Measurements from ENCODE around the gene CFAP210.

DNA sequence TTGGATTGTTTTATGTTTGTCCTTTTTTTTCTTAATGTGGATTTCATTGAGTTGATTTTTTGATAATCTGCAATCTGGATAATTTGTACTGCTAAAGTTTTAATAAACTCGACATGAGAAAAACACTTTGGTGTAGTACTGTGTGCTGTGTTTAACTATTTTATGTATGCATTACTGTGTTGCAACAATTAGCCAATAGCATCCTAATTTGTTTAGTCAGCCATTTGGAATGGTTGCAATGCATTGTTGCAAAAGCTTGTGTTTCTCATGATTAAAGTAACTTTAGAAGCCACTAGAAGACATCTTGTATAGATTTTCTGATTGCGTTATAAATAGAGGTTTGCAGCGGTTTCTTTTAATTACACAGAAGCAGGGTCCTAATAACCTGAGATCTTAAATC is 56.6 kb downstream of the CFAP210 start:
- no peak for TF ChIP-seq EP300 (IDR thresholded peaks at IDR 0.05; ENCODE audit: low read length)
- no peak for TF ChIP-seq CTCF (IDR thresholded peaks at IDR 0.05 in 2 of 3, conservative IDR thresholded peaks at IDR 0.05 in 1 of 3; ENCODE audit: insufficient read depth in 2 of 3, low read depth in 1 of 3, low read length in 3 of 3)
